ENCODE results near the gene FCHSD2. TPM values are rescaled to one million over a fixed set of nuclear protein-coding genes. Genes with fewer than 3 reads are reported as not detected.

Gene FCHSD2
- total and polyA plus RNA-seq, 4 donors: 7.6 to 18.7 (median 9.9) TPM

- TF ChIP-seq CTCF (IDR thresholded peaks at IDR 0.05; ENCODE audit: low read depth, low read length, missing input control): no peak
- TF ChIP-seq SP1 (IDR thresholded peaks at IDR 0.05): no peak
- TF ChIP-seq HNF4G (IDR thresholded peaks at IDR 0.05): no peak
- TF ChIP-seq ATF3 (IDR thresholded peaks at IDR 0.05): no peak
- no peak for TF ChIP-seq FOXA2 (IDR thresholded peaks at IDR 0.05)
Observed at GRCh38 chr11:73176145-73176873, 34.2 kb upstream of the FCHSD2 start (continued).

- WGBS: 54% methylated on average over 5 of the region's 5 CpGs
- no peaks in the 10 kb centered on the region for H3K27me3 ChIP-seq (ENCODE audit: control insufficient read depth in 4 of 4, insufficient read depth in 4 of 4, low read length in 3 of 4)
- H3K27ac ChIP-seq (ENCODE audit: low read depth in 1 of 2, low read length in 2 of 2): peak overlapping the region; percentile 50 to 64
- peak; percentile 15 for TF ChIP-seq FOXA1 (IDR thresholded peaks at IDR 0.05)
- peak; percentile 70 for TF ChIP-seq YY1 (IDR thresholded peaks at IDR 0.05)
- TF ChIP-seq SP1 (IDR thresholded peaks at IDR 0.05): peak; percentile 64
- peak in 1 of 2 donors; percentile 40 for TF ChIP-seq EGR1 (IDR thresholded peaks at IDR 0.05; ENCODE audit: low read depth in 2 of 2)
- peak; percentile 43 to 71 for TF ChIP-seq RXRA (IDR thresholded peaks at IDR 0.05)
- peak; percentile 68 for TF ChIP-seq REST (IDR thresholded peaks at IDR 0.05)
- TF ChIP-seq JUND (IDR thresholded peaks at IDR 0.05): peak in 1 of 2 donors; percentile 19
- peak; percentile 46 for TF ChIP-seq MAX (IDR thresholded peaks at IDR 0.05)
- TF ChIP-seq TAF1 (conservative IDR thresholded peaks at IDR 0.05): no peak
- TF ChIP-seq FOXA2 (IDR thresholded peaks at IDR 0.05): peak; percentile 32
- TF ChIP-seq RAD21 (IDR thresholded peaks at IDR 0.05): peak; percentile 55 to 58
- TF ChIP-seq ATF3 (IDR thresholded peaks at IDR 0.05): peak; percentile 31
- TF ChIP-seq ZBTB33 (IDR thresholded peaks at IDR 0.05): no peak
- TF ChIP-seq CTCF (IDR thresholded peaks at IDR 0.05; ENCODE audit: low read depth, low read length, missing input control): no peak
- TF ChIP-seq HNF4A (conservative IDR thresholded peaks at IDR 0.05): peak; percentile 47 to 66
- no peak for TF ChIP-seq HNF4G (IDR thresholded peaks at IDR 0.05)
- TF ChIP-seq GABPA (IDR thresholded peaks at IDR 0.05 in 1 of 2, conservative IDR thresholded peaks at IDR 0.05 in 1 of 2): no peak
- peak; percentile 65 for TF ChIP-seq NR2F2 (IDR thresholded peaks at IDR 0.05)
- no peak for DNase-seq (ENCODE audit: low spot score)
- no peaks in the 10 kb centered on the region for H3K9me3 ChIP-seq (ENCODE audit: control insufficient read depth in 4 of 4, low read length in 3 of 4)
- no peak overlapping the region for H3K4me3 ChIP-seq (ENCODE audit: low read depth in 1 of 3, low read length in 3 of 3)
- H3K4me1 ChIP-seq (ENCODE audit: control insufficient read depth in 4 of 4, insufficient read depth in 4 of 4, low read length in 3 of 4): peaks cover 7 to 31% (median 20%) of the 10 kb centered on the region in 4 donors
- H3K9ac ChIP-seq (ENCODE audit: low read depth in 1 of 2, low read length in 2 of 2): no peak overlapping the region
- no peaks in the 10 kb centered on the region for H3K36me3 ChIP-seq (ENCODE audit: control insufficient read depth in 4 of 4, insufficient read depth in 3 of 4, low read depth in 1 of 4, low read length in 3 of 4)
Observed at GRCh38 chr11:73175551-73176144, 33.5 kb upstream of the FCHSD2 start.

All from liver (tissue), 9 donors.